ENCODE results near the gene TAMALIN. TPM values are rescaled to one million over a fixed set of nuclear protein-coding genes. Genes with fewer than 3 reads are reported as not detected.
"Not testable (repeated sequence)": the region's sequence is repeated elsewhere in the genome, so short reads cannot be mapped to it uniquely, and the experiment has no call there.

Gene TAMALIN
- polyA plus RNA-seq, 1 donor = 9.6 TPM

- Histone ChIP-seq H3K27ac (ENCODE audit: low read length) (peak overlapping the region; percentile 26), H3K27me3 (ENCODE audit: control insufficient read depth, insufficient read depth, low read length) (no peaks in the 10 kb centered on the region), H3K9me3 (ENCODE audit: control insufficient read depth, low read depth, low read length) (no peaks in the 10 kb centered on the region), H3K4me1 (ENCODE audit: control insufficient read depth, insufficient read depth, low read length) (peaks cover 76% of the 10 kb centered on the region), H3K4me3 (ENCODE audit: low read length) (no peak overlapping the region), H3K36me3 (ENCODE audit: control insufficient read depth, insufficient read depth, low read length) (peaks cover 11% of the 10 kb centered on the region)
- WGBS (ENCODE audit: insufficient coverage, low lambda C conversion rate) = no CpG with 5 or more reads among the region's 13 CpGs
- DNase-seq = no peak
These were observed 35.7 kb upstream of the TAMALIN start for GRCh38 chr12:51970904-51971646.

GRCh38 chr12:51971679-51972421 is 34.9 kb upstream of the TAMALIN start:
- H3K36me3 ChIP-seq (ENCODE audit: control insufficient read depth, insufficient read depth, low read length) = peaks cover 16% of the 10 kb centered on the region
- peak overlapping the region; percentile 26 for H3K27ac ChIP-seq (ENCODE audit: low read length)
- no peaks in the 10 kb centered on the region for H3K27me3 ChIP-seq (ENCODE audit: control insufficient read depth, insufficient read depth, low read length)
- H3K4me3 ChIP-seq (ENCODE audit: low read length) = no peak overlapping the region
- H3K9me3 ChIP-seq (ENCODE audit: control insufficient read depth, low read depth, low read length) = no peaks in the 10 kb centered on the region
- 57% methylated on average over 2 of the region's 4 CpGs for WGBS (ENCODE audit: insufficient coverage, low lambda C conversion rate)
- DNase-seq = no peak
- peaks cover 83% of the 10 kb centered on the region for H3K4me1 ChIP-seq (ENCODE audit: control insufficient read depth, insufficient read depth, low read length)

GRCh38 chr12:51972422-51972812 is 34.3 kb upstream of the TAMALIN start:
- H3K27me3 ChIP-seq (ENCODE audit: control insufficient read depth, insufficient read depth, low read length) = no peaks in the 10 kb centered on the region
- H3K36me3 ChIP-seq (ENCODE audit: control insufficient read depth, insufficient read depth, low read length) = peaks cover 18% of the 10 kb centered on the region
- H3K9me3 ChIP-seq (ENCODE audit: control insufficient read depth, low read depth, low read length) = no peaks in the 10 kb centered on the region
- WGBS (ENCODE audit: insufficient coverage, low lambda C conversion rate) = no CpG with 5 or more reads among the region's 5 CpGs
- H3K4me1 ChIP-seq (ENCODE audit: control insufficient read depth, insufficient read depth, low read length) = peaks cover 86% of the 10 kb centered on the region
- no peak overlapping the region for H3K4me3 ChIP-seq (ENCODE audit: low read length)
- no peak for DNase-seq
- peak overlapping the region; percentile 26 for H3K27ac ChIP-seq (ENCODE audit: low read length)

- H3K36me3 ChIP-seq (ENCODE audit: control insufficient read depth, insufficient read depth, low read length) = peaks cover 23% of the 10 kb centered on the region
- no CpG with 5 or more reads among the region's 9 CpGs for WGBS (ENCODE audit: insufficient coverage, low lambda C conversion rate)
- H3K9me3 ChIP-seq (ENCODE audit: control insufficient read depth, low read depth, low read length) = no peaks in the 10 kb centered on the region
- H3K27ac ChIP-seq (ENCODE audit: low read length) = peak overlapping the region; percentile 26
- H3K4me3 ChIP-seq (ENCODE audit: low read length) = no peak overlapping the region
- DNase-seq = no peak
- peaks cover 86% of the 10 kb centered on the region for H3K4me1 ChIP-seq (ENCODE audit: control insufficient read depth, insufficient read depth, low read length)
- no peaks in the 10 kb centered on the region for H3K27me3 ChIP-seq (ENCODE audit: control insufficient read depth, insufficient read depth, low read length)
These were observed 33.9 kb upstream of the TAMALIN start for GRCh38 chr12:51972849-51973273.

GRCh38 chr12:51973560-51973959 is 33.2 kb upstream of the TAMALIN start:
- Histone ChIP-seq H3K4me3 (ENCODE audit: low read length) (no peak overlapping the region), H3K9me3 (ENCODE audit: control insufficient read depth, low read depth, low read length) (no peaks in the 10 kb centered on the region), H3K27me3 (ENCODE audit: control insufficient read depth, insufficient read depth, low read length) (no peaks in the 10 kb centered on the region), H3K27ac (ENCODE audit: low read length) (peak overlapping the region; percentile 26), H3K4me1 (ENCODE audit: control insufficient read depth, insufficient read depth, low read length) (peaks cover 87% of the 10 kb centered on the region), H3K36me3 (ENCODE audit: control insufficient read depth, insufficient read depth, low read length) (peaks cover 27% of the 10 kb centered on the region)
- no peak for DNase-seq
- WGBS (ENCODE audit: insufficient coverage, low lambda C conversion rate) = 100% methylated on average over 1 of the region's 4 CpGs

- Histone ChIP-seq H3K4me3 (ENCODE audit: low read length) (no peak overlapping the region), H3K36me3 (ENCODE audit: control insufficient read depth, insufficient read depth, low read length) (peaks cover 31% of the 10 kb centered on the region), H3K27ac (ENCODE audit: low read length) (no peak overlapping the region), H3K4me1 (ENCODE audit: control insufficient read depth, insufficient read depth, low read length) (peaks cover 84% of the 10 kb centered on the region), H3K9me3 (ENCODE audit: control insufficient read depth, low read depth, low read length) (no peaks in the 10 kb centered on the region), H3K27me3 (ENCODE audit: control insufficient read depth, insufficient read depth, low read length) (no peaks in the 10 kb centered on the region)
- no peak for DNase-seq
- WGBS (ENCODE audit: insufficient coverage, low lambda C conversion rate) = no CpG with 5 or more reads among the region's 2 CpGs
These were observed 32.1 kb upstream of the TAMALIN start for GRCh38 chr12:51974646-51975045.

GRCh38 chr12:51975196-51975595 is 31.6 kb upstream of the TAMALIN start:
- Histone ChIP-seq H3K36me3 (ENCODE audit: control insufficient read depth, insufficient read depth, low read length) (peaks cover 34% of the 10 kb centered on the region), H3K27ac (ENCODE audit: low read length) (no peak overlapping the region), H3K4me3 (ENCODE audit: low read length) (no peak overlapping the region), H3K4me1 (ENCODE audit: control insufficient read depth, insufficient read depth, low read length) (peaks cover 84% of the 10 kb centered on the region), H3K9me3 (ENCODE audit: control insufficient read depth, low read depth, low read length) (no peaks in the 10 kb centered on the region), H3K27me3 (ENCODE audit: control insufficient read depth, insufficient read depth, low read length) (no peaks in the 10 kb centered on the region)
- DNase-seq = no peak
- no CpG with 5 or more reads among the region's 8 CpGs for WGBS (ENCODE audit: insufficient coverage, low lambda C conversion rate)

- peaks cover 78% of the 10 kb centered on the region for H3K4me1 ChIP-seq (ENCODE audit: control insufficient read depth, insufficient read depth, low read length)
- DNase-seq = peak; percentile 61 to 81
- H3K27me3 ChIP-seq (ENCODE audit: control insufficient read depth, insufficient read depth, low read length) = no peaks in the 10 kb centered on the region
- no CpG with 5 or more reads among the region's 10 CpGs for WGBS (ENCODE audit: insufficient coverage, low lambda C conversion rate)
- no peak overlapping the region for H3K4me3 ChIP-seq (ENCODE audit: low read length)
- H3K36me3 ChIP-seq (ENCODE audit: control insufficient read depth, insufficient read depth, low read length) = peaks cover 45% of the 10 kb centered on the region
- peak overlapping the region; percentile 37 for H3K27ac ChIP-seq (ENCODE audit: low read length)
- H3K9me3 ChIP-seq (ENCODE audit: control insufficient read depth, low read depth, low read length) = no peaks in the 10 kb centered on the region
These were observed 30.2 kb upstream of the TAMALIN start for GRCh38 chr12:51976376-51977160.

- peaks cover 71% of the 10 kb centered on the region for H3K4me1 ChIP-seq (ENCODE audit: control insufficient read depth, insufficient read depth, low read length)
- no peak for DNase-seq
- peak overlapping the region; percentile 7 for H3K27ac ChIP-seq (ENCODE audit: low read length)
- H3K27me3 ChIP-seq (ENCODE audit: control insufficient read depth, insufficient read depth, low read length) = no peaks in the 10 kb centered on the region
- no peak overlapping the region for H3K4me3 ChIP-seq (ENCODE audit: low read length)
- peaks cover 52% of the 10 kb centered on the region for H3K36me3 ChIP-seq (ENCODE audit: control insufficient read depth, insufficient read depth, low read length)
- 80% methylated on average over 2 of the region's 8 CpGs for WGBS (ENCODE audit: insufficient coverage, low lambda C conversion rate)
- no peaks in the 10 kb centered on the region for H3K9me3 ChIP-seq (ENCODE audit: control insufficient read depth, low read depth, low read length)
These were observed 29.4 kb upstream of the TAMALIN start for GRCh38 chr12:51977320-51977753.

- not testable (repeated sequence) for H3K27ac ChIP-seq (ENCODE audit: low read length); H3K27me3 ChIP-seq (ENCODE audit: control insufficient read depth, insufficient read depth, low read length)
- peaks cover 51% of the 10 kb centered on the region for H3K4me1 ChIP-seq (ENCODE audit: control insufficient read depth, insufficient read depth, low read length)
These were observed 27.4 kb upstream of the TAMALIN start for GRCh38 chr12:51979306-51979705.

More at GRCh38 chr12:51979306-51979705, 27.4 kb upstream of the TAMALIN start:
- H3K9me3 ChIP-seq (ENCODE audit: control insufficient read depth, low read depth, low read length); H3K4me3 ChIP-seq (ENCODE audit: low read length); DNase-seq: not testable (repeated sequence)
- H3K36me3 ChIP-seq (ENCODE audit: control insufficient read depth, insufficient read depth, low read length) = peaks cover 71% of the 10 kb centered on the region
- WGBS (ENCODE audit: insufficient coverage, low lambda C conversion rate) = no CpG with 5 or more reads among the region's 5 CpGs

Measured in large intestine (tissue), 3 donors.